HG02588 (cell line): ENCODE data around the gene ROBO2.

Experiments used
- ATAC-seq: cut with Tn5 transposase; IDR thresholded peaks from one replicate; pipeline ENCODE4 v1.9.1; 2021; ENCODE audit warnings: mild to moderate bottlenecking, moderate library complexity; ENCODE audit not compliant: unreplicated experiment

ROBO2 gene

DNA sequence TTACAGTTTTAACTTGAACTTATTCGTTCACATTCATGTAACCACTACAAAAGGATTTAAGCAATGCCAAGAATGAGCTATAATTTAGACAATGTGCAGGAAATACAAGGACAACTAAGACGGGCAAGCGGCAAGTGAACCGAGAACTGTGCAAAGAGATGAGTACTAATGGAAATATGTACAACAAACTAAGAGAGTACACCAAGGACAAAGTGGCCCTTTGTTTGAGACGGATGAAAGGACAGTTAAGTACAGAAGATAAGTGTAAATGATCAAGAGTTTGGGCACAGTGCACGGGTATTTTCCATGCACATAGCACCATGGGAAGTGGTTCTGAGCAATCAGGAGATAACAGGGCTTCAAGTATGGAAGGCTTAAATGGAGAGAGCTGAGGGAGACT is 281.7 kb downstream of the ROBO2 start:
- no peak for ATAC-seq

DNA sequence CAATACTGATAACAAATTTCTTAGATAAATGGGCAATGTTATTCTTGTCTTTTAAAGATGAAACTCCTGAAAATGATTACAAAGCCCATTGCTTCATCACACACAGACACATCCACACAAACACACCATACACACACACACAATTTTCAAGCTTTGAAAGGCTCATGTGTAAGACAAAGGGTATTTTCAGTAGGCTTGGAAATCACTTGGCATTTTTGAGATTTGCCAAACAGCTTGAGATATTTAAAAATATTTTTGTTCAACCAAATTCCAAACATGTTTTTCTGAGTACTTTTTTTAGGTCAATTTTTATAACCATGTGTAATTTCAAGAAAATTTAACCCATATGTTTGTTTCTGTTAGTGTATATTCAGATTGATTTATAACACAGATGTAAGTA is 283.7 kb downstream of the ROBO2 start:
- ATAC-seq, result no peak

- no peak for ATAC-seq
Measured at GRCh38 chr3:77324105-77324504, 284.2 kb downstream of the ROBO2 start.

DNA sequence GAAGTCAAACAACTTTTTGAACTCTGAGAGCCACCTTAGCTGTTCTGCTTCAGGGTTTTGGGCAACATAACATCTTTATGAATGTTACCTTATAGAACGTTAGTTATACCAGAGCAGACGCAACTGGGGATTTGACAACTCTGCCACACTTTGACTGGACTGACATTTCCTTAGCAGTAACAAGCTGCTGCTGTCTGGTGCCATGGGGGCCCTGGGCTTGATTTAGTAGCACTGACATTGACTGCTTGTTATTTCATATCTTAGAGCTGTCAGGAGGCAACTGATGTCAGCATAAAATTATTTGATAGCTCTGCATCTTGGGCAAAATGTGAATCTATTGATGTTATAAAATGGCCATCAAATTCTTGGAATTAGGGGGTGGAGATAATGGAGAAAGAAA is 285.4 kb downstream of the ROBO2 start:
- ATAC-seq, result no peak

DNA sequence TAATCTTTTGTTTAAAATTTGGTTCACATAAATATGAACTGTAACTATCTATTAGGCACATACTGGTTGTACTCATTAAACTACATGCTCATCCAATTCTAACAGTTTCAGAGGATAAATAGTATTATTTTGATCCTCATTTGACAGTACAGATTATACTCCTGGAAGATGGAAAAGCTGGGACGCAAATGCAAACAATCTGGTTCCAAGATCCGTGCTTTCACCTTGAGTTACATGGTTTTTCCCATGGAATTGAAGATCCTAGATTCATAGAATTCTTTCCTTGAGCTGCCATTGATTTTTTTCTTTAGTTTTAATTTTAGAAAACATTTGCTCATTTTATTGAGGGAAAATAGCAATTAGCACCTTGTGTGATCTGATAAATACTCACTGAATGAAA is 285.8 kb downstream of the ROBO2 start:
- ATAC-seq, result no peak

GRCh38 chr3:77326586-77326985 is 286.7 kb downstream of the ROBO2 start:
- no peak for ATAC-seq

- no peak for ATAC-seq
Measured at GRCh38 chr3:77328690-77329089, 288.8 kb downstream of the ROBO2 start.

DNA sequence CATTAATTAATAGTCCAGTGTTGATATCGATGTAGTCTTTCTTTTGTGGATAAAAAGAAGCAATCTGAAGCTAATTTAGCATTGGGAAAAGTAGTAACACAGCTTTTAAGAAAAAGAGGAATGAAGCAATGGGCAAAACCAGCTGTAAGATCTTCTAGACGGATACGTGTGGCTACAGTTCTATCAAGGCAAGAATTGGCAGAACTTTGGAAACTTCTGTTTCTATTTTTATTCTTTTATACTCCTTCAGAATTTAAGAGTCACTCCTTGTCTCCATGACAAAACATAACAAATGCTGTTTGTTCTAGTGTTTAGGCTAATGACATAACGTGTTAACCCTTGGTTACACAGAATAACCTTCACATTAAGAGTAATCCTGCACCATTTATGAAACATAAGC is 289.2 kb downstream of the ROBO2 start:
- no peak for ATAC-seq

DNA sequence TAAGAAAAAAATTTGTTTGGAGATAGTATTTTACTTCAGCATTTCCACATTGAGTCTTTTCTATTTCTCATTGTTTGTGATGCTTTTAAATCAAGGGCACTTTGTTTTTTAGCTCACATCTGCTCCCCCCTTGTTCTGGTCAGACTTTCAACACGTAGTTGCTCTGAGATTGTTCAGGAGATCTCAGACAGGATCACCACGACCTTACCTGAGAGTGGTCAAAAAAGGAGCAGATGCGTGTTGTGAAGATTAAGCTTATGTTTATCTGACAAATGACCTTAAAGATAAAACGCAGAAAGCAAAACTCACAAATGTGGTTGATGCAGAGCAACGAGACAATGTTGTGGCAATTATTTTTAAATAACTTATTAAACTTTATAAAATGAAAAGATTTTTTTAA is 298.3 kb downstream of the ROBO2 start:
- no peak for ATAC-seq

DNA sequence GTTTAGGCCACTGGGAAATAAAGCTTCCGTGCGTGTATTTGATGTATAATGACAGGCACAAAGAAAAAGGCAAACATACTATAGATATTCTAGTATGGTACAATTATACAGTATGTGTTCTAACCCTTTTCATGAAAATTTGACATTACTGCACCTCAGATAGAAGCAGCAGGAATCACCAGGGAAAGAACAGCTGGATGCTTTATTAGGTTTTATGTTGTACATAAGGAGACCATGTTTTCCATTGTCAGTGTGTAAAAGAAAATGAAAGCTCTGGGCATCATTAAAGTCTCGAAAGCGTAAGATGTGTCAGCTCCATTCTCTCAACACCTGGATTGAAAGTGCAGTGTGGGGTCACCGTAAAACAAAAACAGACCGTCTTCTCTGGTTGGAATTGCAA is 302.1 kb downstream of the ROBO2 start:
- no peak for ATAC-seq

GRCh38 chr3:77342688-77343087 is 302.8 kb downstream of the ROBO2 start:
- no peak for ATAC-seq

DNA sequence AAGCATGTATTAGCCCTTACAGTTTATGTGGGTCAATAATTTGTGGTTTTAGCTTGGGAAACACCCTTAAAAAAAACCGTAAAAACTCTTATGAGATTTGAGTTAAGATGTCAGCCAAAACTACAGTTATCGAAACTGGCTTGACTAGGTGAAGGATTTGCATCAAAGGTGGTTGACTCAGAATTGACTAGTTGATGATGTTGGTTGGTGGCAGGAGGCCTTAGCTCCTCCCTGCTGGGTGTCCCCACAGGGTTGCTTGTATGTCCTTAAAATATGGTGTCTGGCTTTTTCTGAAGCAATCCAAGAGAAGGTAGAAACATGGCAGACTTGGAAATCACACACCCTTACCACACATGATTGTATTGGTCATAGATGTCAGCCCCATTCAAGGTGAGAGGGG is 305.1 kb downstream of the ROBO2 start:
- ATAC-seq, result no peak

DNA sequence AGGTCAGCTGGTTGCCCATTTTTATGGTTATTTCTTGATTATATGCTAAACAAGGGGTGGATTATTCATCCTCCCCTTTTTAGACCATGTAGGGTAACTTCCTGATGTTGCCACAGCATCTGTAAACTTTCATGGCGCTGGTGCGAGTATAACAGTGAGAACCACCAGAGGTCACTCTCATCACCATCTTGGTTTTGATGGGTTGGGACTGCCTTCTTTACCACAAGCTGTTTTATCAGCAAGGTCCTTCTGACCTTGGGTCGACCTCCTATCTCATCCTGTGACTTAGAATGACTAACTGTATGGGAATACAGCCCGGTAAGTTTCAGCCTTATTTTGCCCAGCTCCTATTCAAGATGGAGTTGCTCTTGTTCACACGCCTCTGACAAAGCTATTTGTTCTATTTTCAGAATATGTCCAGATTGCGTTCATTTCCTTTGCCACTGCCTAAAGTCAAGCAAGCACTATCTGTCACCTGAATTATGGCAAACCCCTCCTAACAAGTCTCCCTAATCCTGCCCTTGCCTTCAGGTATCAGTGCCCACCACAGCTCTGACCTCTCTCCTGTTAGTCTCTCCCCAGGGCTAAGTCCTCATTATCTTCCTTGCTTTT is 308.5 kb downstream of the ROBO2 start:
- ATAC-seq, result no peak

DNA sequence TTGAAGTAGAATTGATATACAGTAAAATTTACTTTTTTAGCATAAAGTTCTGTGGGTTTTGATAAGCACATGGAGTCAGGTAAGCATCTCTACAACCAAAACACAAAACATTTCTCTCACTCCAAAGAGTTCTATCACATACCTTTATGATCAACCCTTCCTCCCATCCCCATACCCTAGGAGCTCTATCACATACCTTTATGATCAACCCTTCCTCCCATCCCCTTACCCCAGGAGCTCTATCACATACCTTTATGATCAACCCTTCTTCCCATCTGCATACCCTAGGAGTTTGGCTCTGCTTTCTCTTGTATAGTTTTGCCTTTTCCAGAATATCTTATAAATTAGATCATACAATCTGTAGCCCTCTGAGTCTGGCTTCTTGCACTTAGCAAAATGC is 315.1 kb downstream of the ROBO2 start:
- ATAC-seq, result no peak

- no peak for ATAC-seq
Measured at GRCh38 chr3:77362936-77363335, 323.0 kb downstream of the ROBO2 start.

DNA sequence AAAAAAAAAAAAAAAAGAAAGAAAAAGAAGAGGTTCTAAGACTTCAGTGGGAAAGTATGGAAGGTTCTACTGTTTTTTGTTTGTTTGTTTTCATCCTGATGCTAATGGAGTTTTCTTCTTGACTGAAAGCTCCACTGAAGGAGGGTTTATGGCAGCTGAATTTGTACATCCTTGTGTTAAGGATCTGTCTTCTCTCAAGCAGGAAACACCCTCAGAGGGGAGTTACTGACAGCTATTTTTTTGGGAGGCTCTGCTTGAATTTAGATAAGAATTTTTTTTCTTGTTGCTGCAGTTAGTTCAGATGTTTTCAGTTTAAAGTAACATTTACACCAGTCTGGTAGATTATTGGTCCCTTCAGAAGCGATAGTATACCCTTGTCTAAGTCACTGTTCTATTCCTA is 325.3 kb downstream of the ROBO2 start:
- no peak for ATAC-seq

DNA sequence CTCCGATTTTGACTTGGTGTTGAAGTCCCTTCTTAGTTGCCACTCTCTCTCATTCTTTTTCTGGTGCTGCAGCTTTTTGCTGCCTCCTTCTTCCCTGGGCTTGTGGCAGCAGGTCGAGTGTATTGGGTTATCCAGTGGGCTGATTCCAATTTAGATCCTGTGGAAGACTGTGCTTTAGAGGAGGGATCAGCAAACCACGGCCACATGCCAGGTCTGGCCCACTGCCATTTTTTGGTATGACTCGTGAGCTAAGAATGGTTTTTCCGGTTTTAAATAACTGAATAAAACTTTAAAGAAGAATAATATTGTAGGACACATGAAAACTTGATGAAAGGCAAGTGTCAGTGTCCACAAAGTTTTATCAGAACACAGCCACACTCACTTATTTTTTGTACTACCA is 330.5 kb downstream of the ROBO2 start:
- no peak for ATAC-seq

GRCh38 chr3:77372018-77372417 is 332.1 kb downstream of the ROBO2 start:
- no peak for ATAC-seq

GRCh38 chr3:77372634-77373346 is 332.9 kb downstream of the ROBO2 start:
- ATAC-seq, result no peak

DNA sequence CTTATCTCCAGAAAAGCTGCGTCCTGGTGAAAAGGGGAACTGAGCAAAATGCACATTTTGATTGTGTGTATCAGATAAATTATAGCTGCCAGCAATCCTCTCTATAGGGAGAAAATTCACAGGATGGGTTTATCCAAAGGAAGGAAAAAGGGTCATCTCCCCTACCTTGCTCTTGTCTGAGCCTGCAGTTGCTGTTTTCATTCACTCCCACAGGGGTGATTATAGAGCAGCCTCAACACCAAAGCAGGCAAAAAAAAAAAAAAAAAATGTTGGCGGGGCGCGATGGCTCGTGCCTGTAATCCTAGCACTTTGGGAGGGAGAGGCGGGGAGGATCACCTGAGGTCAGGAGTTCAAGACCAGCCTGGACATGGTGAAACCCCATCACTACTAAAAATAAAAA is 333.7 kb downstream of the ROBO2 start:
- ATAC-seq, result no peak

GRCh38 chr3:77376511-77376910 is 336.6 kb downstream of the ROBO2 start:
- no peak for ATAC-seq

GRCh38 chr3:77377717-77378116 is 337.8 kb downstream of the ROBO2 start:
- no peak for ATAC-seq

- no peak for ATAC-seq
Measured at GRCh38 chr3:77380136-77380535, 340.2 kb downstream of the ROBO2 start.
